AG04449 (cell line): ENCODE data around the gene PIP4P1.

Source experiments
- CTCF ChIA-PET: fragments of 350-600 bp; formaldehyde crosslinking; extraction: SDS; loops from one replicate; lab custom pipeline; 2021; ENCODE audit warnings: antibody characterized with exemption; lab: Yijun Ruan, JAX
- POLR2A ChIA-PET: fragments of 400-600, 350-600 bp; formaldehyde crosslinking; extraction: SDS; loops from one replicate; lab custom pipeline; 2020; ENCODE audit warnings: antibody characterized with exemption, inconsistent platforms; lab: Yijun Ruan, JAX
- DNase-seq: peaks from one replicate; pipeline ENCODE4 v3.0.0-alpha.2; 2010; ENCODE audit warnings: low read depth, low spot score
- H3K4me3 ChIP-seq: 2 replicates; pipeline ENCODE4 v1.5.1; 2011; ENCODE audit warnings: low read depth, mild to moderate bottlenecking, control low read depth, low read length
- TF ChIP-seq, protein P1 (sequence below): IDR thresholded peaks from one replicate; pipeline ENCODE4 v1.5.1; 2011; ENCODE audit warnings: mild to moderate bottlenecking, moderate library complexity, low read length, control low read depth, inconsistent platforms; ENCODE audit not compliant: insufficient read depth; ENCODE audit errors: missing control alignments

The PIP4P1 gene

DNA sequence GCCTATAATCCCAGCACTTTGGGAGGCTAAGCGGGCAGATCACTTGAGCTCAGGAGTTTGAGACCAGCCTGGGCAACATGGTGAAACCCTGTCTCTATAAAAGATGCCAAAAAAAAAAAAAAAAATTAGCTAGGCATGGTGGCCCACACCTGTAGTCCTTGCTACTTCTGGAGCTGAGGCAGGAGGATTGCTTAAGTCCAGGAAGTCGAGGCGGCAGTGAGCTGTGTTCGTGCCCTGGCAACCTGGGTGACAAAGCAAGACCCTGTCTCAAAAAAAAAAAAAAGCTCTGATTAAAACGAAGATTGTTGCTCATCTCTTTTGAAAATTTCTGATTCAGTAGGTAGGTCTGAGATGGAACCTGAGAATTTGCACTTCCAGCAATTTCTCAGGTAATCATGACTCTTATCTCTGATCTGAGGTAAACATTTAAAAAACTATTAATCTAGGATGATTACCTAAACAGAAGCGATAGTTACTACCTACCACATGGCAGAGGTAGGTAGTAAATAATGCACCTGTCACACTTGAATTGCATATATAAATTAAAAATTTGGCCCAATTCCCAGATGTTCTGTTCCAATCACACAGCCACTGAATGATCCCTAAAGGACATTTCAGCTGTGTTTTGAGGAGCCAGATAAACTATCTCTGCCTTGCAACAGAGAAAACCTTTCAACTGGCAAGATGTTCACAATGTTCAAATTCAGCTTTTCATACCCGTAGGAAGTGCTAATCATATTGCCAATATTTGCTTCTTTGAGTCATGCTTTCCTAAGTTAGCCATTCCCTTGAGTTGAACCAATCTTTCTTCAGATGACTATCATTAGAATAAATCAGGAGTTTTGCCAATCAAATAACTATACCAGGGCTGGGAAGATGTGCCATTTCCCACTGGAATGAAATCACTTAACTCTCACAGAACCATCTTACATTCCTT lies 43.7 kb downstream of the PIP4P1 start:
- TF ChIP-seq, protein P1, sequence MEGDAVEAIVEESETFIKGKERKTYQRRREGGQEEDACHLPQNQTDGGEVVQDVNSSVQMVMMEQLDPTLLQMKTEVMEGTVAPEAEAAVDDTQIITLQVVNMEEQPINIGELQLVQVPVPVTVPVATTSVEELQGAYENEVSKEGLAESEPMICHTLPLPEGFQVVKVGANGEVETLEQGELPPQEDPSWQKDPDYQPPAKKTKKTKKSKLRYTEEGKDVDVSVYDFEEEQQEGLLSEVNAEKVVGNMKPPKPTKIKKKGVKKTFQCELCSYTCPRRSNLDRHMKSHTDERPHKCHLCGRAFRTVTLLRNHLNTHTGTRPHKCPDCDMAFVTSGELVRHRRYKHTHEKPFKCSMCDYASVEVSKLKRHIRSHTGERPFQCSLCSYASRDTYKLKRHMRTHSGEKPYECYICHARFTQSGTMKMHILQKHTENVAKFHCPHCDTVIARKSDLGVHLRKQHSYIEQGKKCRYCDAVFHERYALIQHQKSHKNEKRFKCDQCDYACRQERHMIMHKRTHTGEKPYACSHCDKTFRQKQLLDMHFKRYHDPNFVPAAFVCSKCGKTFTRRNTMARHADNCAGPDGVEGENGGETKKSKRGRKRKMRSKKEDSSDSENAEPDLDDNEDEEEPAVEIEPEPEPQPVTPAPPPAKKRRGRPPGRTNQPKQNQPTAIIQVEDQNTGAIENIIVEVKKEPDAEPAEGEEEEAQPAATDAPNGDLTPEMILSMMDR: no peak
- ChIA-PET CTCF (interaction anchor here (0.6 to 1.5 kb wide), 12 partner anchors 16 to 268 kb away, joined by 3 to 6 read pairs (median 3); partner anchors contain the start of genes APEX1, OSGEP and PNP), POLR2A (no interaction called here)
- DNase-seq: no peak
- no peak overlapping the region for H3K4me3 ChIP-seq

DNA sequence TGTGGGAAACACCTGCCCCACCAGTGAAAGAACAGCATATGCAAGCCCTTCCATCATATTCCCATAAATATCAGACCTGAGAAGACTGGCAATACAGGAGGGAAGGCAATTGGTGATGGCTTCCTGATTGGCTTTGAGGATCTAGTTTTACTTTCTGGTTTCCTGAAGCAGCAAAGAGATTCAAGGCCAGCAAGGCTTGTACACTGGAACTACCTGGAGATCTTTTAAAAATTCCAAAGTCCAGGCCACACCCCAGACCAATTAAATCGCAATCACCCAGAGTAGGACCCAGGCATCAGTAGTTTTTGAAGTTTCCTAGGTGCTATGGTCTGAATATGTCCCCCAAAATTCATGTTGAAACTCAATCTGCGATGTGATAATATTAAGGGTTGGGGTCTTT lies 45.0 kb downstream of the PIP4P1 start:
- no peak for DNase-seq
- CTCF ChIA-PET: interaction anchor here (0.6 to 4.4 kb wide), 35 partner anchors 8 to 654 kb away, joined by 3 to 119 read pairs (median 5); partner anchors contain the start of genes APEX1, ARHGEF40, CCNB1IP1 and KLHL33
- POLR2A ChIA-PET: interaction anchor here (1.0 to 2.0 kb wide), 2 partner anchors 39 to 53 kb away, joined by 6 to 8 read pairs; partner anchors contain the start of genes APEX1 and OSGEP

GRCh38 chr14:20415782-20416206 lies 45.4 kb downstream of the PIP4P1 start:
- no peak overlapping the region for H3K4me3 ChIP-seq
- CTCF ChIA-PET: interaction anchor here (0.6 to 4.4 kb wide), 43 partner anchors 8 to 655 kb away, joined by 3 to 119 read pairs (median 5); partner anchors contain the start of genes ANG, APEX1, ARHGEF40 and CCNB1IP1
- TF ChIP-seq, protein P1: peak; percentile 51
- POLR2A ChIA-PET: interaction anchor here (1.0 to 2.0 kb wide), 2 partner anchors 40 to 54 kb away, joined by 6 to 8 read pairs; partner anchors contain the start of genes APEX1 and OSGEP
- DNase-seq: no peak

More for the DNA sequence above, 45.0 kb downstream of the PIP4P1 start:
- H3K4me3 ChIP-seq: no peak overlapping the region
- TF ChIP-seq, protein P1: no peak

- TF ChIP-seq, protein P1: no peak
- CTCF ChIA-PET: interaction anchor here (1.0 to 4.4 kb wide), 18 partner anchors 8 to 268 kb away, joined by 3 to 119 read pairs (median 8); partner anchors contain the start of genes APEX1, KLHL33, OSGEP and PARP2
- DNase-seq: no peak
- peak overlapping the region; percentile 98 for H3K4me3 ChIP-seq
- POLR2A ChIA-PET: interaction anchor here (1.0 to 1.8 kb wide), 7 partner anchors 9 to 269 kb away, joined by 3 to 16 read pairs (median 6); partner anchors contain the start of genes APEX1, KLHL33, OSGEP and PARP2
Observed at GRCh38 chr14:20413744-20414082, 47.5 kb downstream of the PIP4P1 start.

DNA sequence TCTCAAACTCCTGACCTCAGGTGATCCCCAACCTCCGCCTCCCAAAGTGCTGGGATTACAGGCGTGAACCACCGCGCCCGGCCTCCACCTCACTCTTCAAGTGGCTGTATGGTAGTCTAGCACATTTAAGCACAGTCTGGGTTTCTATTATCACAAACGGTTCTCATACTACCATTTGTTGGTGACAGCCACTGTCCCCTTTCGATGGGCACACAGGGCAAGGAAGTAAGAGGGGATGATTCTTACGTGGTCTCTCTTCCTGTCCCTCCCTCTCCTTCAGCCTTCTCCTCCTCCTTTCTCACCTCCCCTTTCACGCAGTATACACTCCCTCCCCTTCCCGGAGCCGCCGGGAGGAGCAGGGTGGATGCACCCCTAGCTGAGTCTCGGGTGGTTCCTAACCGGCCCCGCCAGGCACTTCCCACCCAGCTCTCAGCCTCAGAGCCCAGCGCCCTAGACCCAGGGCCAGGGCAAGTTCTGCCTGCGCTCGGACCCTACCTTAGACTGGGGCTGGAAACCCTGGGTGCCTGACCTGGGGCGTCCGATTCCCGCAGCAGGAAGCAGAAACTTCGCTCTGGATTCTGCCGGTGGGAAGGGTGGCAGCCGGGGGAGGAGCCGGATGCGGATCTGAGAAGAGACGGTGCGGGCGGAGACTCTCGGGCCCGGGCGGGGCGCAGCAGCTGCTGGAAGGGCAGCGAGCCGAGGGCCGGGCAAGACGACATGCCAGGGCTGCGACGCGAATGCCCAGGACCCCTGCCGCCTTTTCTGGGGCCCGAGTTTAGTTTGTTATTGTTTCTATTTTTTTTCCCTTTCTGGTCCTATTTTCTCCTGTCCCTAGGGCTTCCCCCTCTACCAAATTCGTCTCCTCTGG lies 48.1 kb downstream of the PIP4P1 start, which contains the start of gene TEP1:
Gene TEP1 (minus strand): TSS at position 626 of the 868 bp plus-strand sequence. CDS start 5,062 bp downstream, outside the sequence.
- POLR2A ChIA-PET: interaction anchor here (0.6 to 1.8 kb wide), 10 partner anchors 9 to 269 kb away, joined by 3 to 16 read pairs (median 4); partner anchors contain the start of genes APEX1, KLHL33, OSGEP and PARP2
- peak within 1 kb of the TSS; percentile 98 for H3K4me3 ChIP-seq
- CTCF ChIA-PET: interaction anchor here (1.2 to 4.4 kb wide), 11 partner anchors 11 to 269 kb away, joined by 3 to 119 read pairs (median 10); partner anchors contain the start of genes APEX1, KLHL33 and OSGEP
- DNase-seq: no peak
- TF ChIP-seq, protein P1: no peak
